ENCODE results near the gene L1CAM.

The L1CAM gene

GRCh38 chrX:153878345-153878744 is 7.6 kb downstream of the L1CAM start:
- DNase-seq (ENCODE audit: low spot score): no peak

- DNase-seq (ENCODE audit: low spot score): no peak
These were observed 8.3 kb downstream of the L1CAM start for GRCh38 chrX:153877571-153878261.

GRCh38 chrX:153876112-153876491 is 9.9 kb downstream of the L1CAM start:
- DNase-seq (ENCODE audit: low spot score): no peak

GRCh38 chrX:153875391-153876111 is 10.4 kb downstream of the L1CAM start:
- DNase-seq (ENCODE audit: low spot score): peak; percentile 29

GRCh38 chrX:153874366-153875125 is 11.4 kb downstream of the L1CAM start:
- DNase-seq (ENCODE audit: low spot score): peak; percentile 66

- DNase-seq (ENCODE audit: low spot score): no peak
These were observed 11.9 kb downstream of the L1CAM start for GRCh38 chrX:153874085-153874365.

- DNase-seq (ENCODE audit: low spot score): no peak
These were observed 12.5 kb downstream of the L1CAM start for GRCh38 chrX:153873282-153874084.

- no peak for DNase-seq (ENCODE audit: low spot score)
These were observed 13.8 kb downstream of the L1CAM start for GRCh38 chrX:153871946-153872878.

- DNase-seq (ENCODE audit: low spot score): peak; percentile 39
These were observed 14.5 kb downstream of the L1CAM start for GRCh38 chrX:153871451-153871850.

- DNase-seq (ENCODE audit: low spot score): no peak
These were observed 15.1 kb downstream of the L1CAM start for GRCh38 chrX:153870791-153871360.

- DNase-seq (ENCODE audit: low spot score): no peak
These were observed 15.7 kb downstream of the L1CAM start for GRCh38 chrX:153870288-153870690.

GRCh38 chrX:153869473-153870287 is 16.3 kb downstream of the L1CAM start:
- DNase-seq (ENCODE audit: low spot score): no peak

- DNase-seq (ENCODE audit: low spot score): no peak
These were observed 17.1 kb downstream of the L1CAM start for GRCh38 chrX:153868576-153869472.

- DNase-seq (ENCODE audit: low spot score): no peak
These were observed 18.3 kb downstream of the L1CAM start for GRCh38 chrX:153867671-153868070.

GRCh38 chrX:153867139-153867538 is 18.8 kb downstream of the L1CAM start:
- DNase-seq (ENCODE audit: low spot score): no peak

- no peak for DNase-seq (ENCODE audit: low spot score)
These were observed 19.5 kb downstream of the L1CAM start for GRCh38 chrX:153866302-153867019.

GRCh38 chrX:153865685-153866084 is 20.3 kb downstream of the L1CAM start:
- no peak for DNase-seq (ENCODE audit: low spot score)

GRCh38 chrX:153865321-153865580 is 20.7 kb downstream of the L1CAM start:
- no peak for DNase-seq (ENCODE audit: low spot score)

Data from kidney tubule cell (primary cell).